ENCODE measurements around the gene GAL3ST1. TPM values are rescaled to one million over a fixed set of nuclear protein-coding genes. Genes with fewer than 3 reads are reported as not detected.
A peak's percentile ranks its signal among the peaks of the same experiment; 100 is the strongest.
"Not testable (repeated sequence)": the region's sequence is repeated elsewhere in the genome, so short reads cannot be mapped to it uniquely, and the experiment has no call there.

Gene GAL3ST1, protein sequence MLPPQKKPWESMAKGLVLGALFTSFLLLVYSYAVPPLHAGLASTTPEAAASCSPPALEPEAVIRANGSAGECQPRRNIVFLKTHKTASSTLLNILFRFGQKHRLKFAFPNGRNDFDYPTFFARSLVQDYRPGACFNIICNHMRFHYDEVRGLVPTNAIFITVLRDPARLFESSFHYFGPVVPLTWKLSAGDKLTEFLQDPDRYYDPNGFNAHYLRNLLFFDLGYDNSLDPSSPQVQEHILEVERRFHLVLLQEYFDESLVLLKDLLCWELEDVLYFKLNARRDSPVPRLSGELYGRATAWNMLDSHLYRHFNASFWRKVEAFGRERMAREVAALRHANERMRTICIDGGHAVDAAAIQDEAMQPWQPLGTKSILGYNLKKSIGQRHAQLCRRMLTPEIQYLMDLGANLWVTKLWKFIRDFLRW
- total RNA-seq (2014; rRNA removed; shearing (Covaris generic)), result not detected in 2 replicates
- total RNA-seq (2022), result not detected in 2 replicates
- Bru-seq, nascent RNA, result percentile 6 among the genes with signal in this experiment
- percentile 18 among the genes with signal in this experiment for BruChase-seq, experiment 1, labeled RNA remaining after a 6-hour chase
- BruChase-seq, experiment 2, labeled RNA remaining after a 2-hour chase, result percentile 21 among the genes with signal in this experiment
- long read RNA-seq, result 0 reads

DNA sequence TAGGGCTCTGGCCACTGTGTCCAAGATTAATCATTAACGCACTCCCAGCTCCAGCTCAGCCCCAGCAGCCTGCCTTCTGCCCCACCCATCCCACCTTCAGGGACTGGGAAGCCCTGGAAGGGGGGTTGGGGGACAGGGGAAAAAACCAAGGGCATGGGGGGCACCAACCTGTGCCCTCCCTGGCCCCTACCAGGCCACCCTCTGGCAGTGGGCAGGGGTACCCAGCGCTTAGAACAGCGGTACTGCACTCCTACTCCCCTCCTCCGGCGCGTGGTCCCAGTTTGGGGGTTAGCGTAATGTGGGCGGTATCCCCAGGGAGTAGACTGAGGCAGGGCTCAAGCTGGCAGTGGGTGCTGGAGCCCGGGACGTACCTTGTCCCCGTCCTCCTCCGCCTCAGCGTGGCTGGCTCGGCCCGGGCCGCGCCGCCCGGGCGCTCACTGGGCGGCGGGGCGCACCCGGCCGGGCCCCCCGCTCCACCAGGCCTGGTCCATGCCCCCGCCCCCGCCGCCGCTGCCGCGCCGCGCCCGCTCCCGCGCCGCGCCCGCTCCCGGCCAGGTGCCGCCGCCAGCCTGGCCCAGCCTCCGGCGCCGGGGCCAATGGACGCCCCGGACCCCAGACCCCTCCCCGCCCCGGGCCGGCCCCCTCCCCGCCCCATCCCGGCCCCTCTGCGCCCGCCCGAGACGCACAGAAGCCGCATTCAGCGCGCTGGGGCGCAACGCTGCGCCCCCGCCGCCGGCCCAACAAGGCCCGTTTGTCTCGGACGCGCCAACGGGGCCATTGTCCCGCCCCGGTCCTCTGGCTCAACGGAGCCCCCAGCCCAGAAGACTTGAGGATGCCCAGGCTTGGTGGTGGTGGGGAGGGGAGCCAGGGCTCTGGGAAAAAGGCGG, at the start of gene GAL3ST1:
GAL3ST1 (minus strand) TSS at position 571 of the 887 bp plus-strand sequence. CDS start 17,273 bp downstream, outside the sequence.
- H3K4me3 ChIP-seq (ENCODE audit: low read depth, low read length, poor library complexity, severe bottlenecking), result no peak within 1 kb of the TSS
- no peak within 1 kb of the TSS for H3K27ac ChIP-seq (ENCODE audit: low read depth, low read length, poor library complexity, severe bottlenecking)
- no peak within 1 kb of the TSS for H2AFZ ChIP-seq (ENCODE audit: low read length)
- H3K4me2 ChIP-seq (ENCODE audit: low read length), result no peak within 1 kb of the TSS
- no peaks in the 10 kb centered on the region for H3K9me2 ChIP-seq (ENCODE audit: insufficient read depth, low read length)
- ChIA-PET POLR2A (no interaction called here), CTCF (ENCODE audit: unreplicated experiment) (no interaction called here)
- no peaks in the 10 kb centered on the region for H3K9me3 ChIP-seq (ENCODE audit: low read length)
- H3K36me3 ChIP-seq (ENCODE audit: insufficient read depth, low read length), result peaks cover 41% of the 10 kb centered on the region
- no peak for DNase-seq (ENCODE audit: low spot score)
- no peaks in the 10 kb centered on the region for H3K4me1 ChIP-seq (ENCODE audit: insufficient read depth, low read length, poor library complexity, severe bottlenecking)
- no peaks in the 10 kb centered on the region; the same call in 1 of the 2 replicates for H4K20me1 ChIP-seq (ENCODE audit: insufficient read depth, low read length)
- no peaks in the 10 kb centered on the region for H3K79me2 ChIP-seq (ENCODE audit: insufficient read depth, low read depth, low read length)
- intact Hi-C loops (cut with micrococcal nuclease; ENCODE audit: unreplicated experiment), result no loop called here
- BruUV-seq (replicated peaks), result no TSS peak
- TF ChIP-seq, protein P1, sequence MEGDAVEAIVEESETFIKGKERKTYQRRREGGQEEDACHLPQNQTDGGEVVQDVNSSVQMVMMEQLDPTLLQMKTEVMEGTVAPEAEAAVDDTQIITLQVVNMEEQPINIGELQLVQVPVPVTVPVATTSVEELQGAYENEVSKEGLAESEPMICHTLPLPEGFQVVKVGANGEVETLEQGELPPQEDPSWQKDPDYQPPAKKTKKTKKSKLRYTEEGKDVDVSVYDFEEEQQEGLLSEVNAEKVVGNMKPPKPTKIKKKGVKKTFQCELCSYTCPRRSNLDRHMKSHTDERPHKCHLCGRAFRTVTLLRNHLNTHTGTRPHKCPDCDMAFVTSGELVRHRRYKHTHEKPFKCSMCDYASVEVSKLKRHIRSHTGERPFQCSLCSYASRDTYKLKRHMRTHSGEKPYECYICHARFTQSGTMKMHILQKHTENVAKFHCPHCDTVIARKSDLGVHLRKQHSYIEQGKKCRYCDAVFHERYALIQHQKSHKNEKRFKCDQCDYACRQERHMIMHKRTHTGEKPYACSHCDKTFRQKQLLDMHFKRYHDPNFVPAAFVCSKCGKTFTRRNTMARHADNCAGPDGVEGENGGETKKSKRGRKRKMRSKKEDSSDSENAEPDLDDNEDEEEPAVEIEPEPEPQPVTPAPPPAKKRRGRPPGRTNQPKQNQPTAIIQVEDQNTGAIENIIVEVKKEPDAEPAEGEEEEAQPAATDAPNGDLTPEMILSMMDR (conservative IDR thresholded peaks at IDR 0.05; ENCODE audit: low read length), result no peak
- TF ChIP-seq EZH2phosphoT487 (IDR thresholded peaks at IDR 0.05; ENCODE audit: borderline replicate concordance, low read depth, low read length), result no peak

DNA sequence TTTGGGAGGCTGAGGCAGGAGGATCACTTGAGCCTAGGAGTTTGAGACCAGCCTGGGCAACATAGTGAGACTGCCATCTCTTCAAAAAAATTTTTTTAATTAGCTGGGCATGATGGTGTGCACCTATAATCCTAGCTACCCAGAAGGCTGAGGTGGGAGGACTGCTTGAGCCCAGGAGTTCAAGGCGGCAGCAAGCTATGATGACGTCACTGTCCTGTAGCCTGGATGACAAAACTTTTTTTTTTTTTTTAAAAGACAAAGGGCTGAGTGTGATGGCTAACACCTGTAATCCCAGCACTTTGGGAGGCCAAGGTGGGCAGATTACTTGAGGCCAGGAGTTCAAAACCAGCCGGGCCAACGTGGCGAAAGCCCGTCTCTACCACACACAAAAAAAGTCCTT, 45.4 kb upstream of the GAL3ST1 start:
- CTCF ChIA-PET (ENCODE audit: unreplicated experiment); H3K36me3 ChIP-seq (ENCODE audit: insufficient read depth, low read length); H3K27ac ChIP-seq (ENCODE audit: low read depth, low read length, poor library complexity, severe bottlenecking); DNase-seq (ENCODE audit: low spot score); H3K79me2 ChIP-seq (ENCODE audit: insufficient read depth, low read depth, low read length); H2AFZ ChIP-seq (ENCODE audit: low read length); H3K9me2 ChIP-seq (ENCODE audit: insufficient read depth, low read length); BruUV-seq (replicated peaks); H4K20me1 ChIP-seq (ENCODE audit: insufficient read depth, low read length); H3K4me1 ChIP-seq (ENCODE audit: insufficient read depth, low read length, poor library complexity, severe bottlenecking); H3K4me2 ChIP-seq (ENCODE audit: low read length); intact Hi-C loops (cut with micrococcal nuclease; ENCODE audit: unreplicated experiment); H3K4me3 ChIP-seq (ENCODE audit: low read depth, low read length, poor library complexity, severe bottlenecking); H3K9me3 ChIP-seq (ENCODE audit: low read length): not testable (repeated sequence)
- POLR2A ChIA-PET, result interaction anchor here (1.8 kb wide), 1 partner anchor 11 kb away, joined by 4 read pairs; no protein-coding TSS in a partner anchor

DNA sequence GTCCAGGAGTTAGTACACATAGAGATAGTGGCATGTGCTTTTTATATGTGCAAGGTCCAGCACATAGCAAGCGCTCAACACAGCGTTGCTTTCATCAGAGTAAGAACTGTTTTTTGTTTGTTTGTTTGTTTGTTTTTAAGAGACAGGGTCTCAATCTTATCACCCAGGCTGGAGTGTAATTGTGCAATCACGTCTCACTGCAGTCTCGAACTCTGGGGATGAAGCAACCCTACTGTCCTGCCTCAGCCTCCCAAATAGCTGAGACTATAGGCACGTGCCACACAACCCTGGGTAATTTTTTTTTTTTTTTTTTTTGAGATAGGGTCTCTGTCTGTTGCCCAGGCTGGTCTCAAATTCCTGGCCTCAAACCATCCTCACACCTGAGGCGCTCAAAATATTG, 43.4 kb upstream of the GAL3ST1 start:
- no TSS peak for BruUV-seq (replicated peaks)
- TF ChIP-seq, protein P1 (conservative IDR thresholded peaks at IDR 0.05; ENCODE audit: low read length), result no peak
- no peak for TF ChIP-seq EZH2phosphoT487 (IDR thresholded peaks at IDR 0.05; ENCODE audit: borderline replicate concordance, low read depth, low read length)

More for the DNA sequence above, 43.4 kb upstream of the GAL3ST1 start:
- Histone ChIP-seq H3K27ac (ENCODE audit: low read depth, low read length, poor library complexity, severe bottlenecking) (no peak overlapping the region), H3K9me3 (ENCODE audit: low read length) (no peaks in the 10 kb centered on the region), H3K9me2 (ENCODE audit: insufficient read depth, low read length) (no peaks in the 10 kb centered on the region), H3K79me2 (ENCODE audit: insufficient read depth, low read depth, low read length) (no peaks in the 10 kb centered on the region), H3K4me3 (ENCODE audit: low read depth, low read length, poor library complexity, severe bottlenecking) (no peak overlapping the region), H4K20me1 (ENCODE audit: insufficient read depth, low read length) (no peaks in the 10 kb centered on the region), H3K4me2 (ENCODE audit: low read length) (no peak overlapping the region), H3K36me3 (ENCODE audit: insufficient read depth, low read length) (no peaks in the 10 kb centered on the region), H3K4me1 (ENCODE audit: insufficient read depth, low read length, poor library complexity, severe bottlenecking) (no peaks in the 10 kb centered on the region), H2AFZ (ENCODE audit: low read length) (no peak overlapping the region)
- POLR2A ChIA-PET, result interaction anchor here (0.7 to 1.8 kb wide), 2 partner anchors 8 to 193 kb away, joined by 3 to 4 read pairs; no protein-coding TSS in a partner anchor
- CTCF ChIA-PET (ENCODE audit: unreplicated experiment), result no interaction called here
- intact Hi-C loops (cut with micrococcal nuclease; ENCODE audit: unreplicated experiment), result no loop called here
- DNase-seq (ENCODE audit: low spot score), result no peak
